Measurements from ENCODE around the gene CPNE5.

GRCh38 chr6:36700831-36701230 is 138.4 kb downstream of the CPNE5 start:
- TF ChIP-seq CEBPB (IDR thresholded peaks at IDR 0.05), result no peak
- TF ChIP-seq YY1 (IDR thresholded peaks at IDR 0.05; ENCODE audit: low read depth), result no peak
- no peak for TF ChIP-seq RAD21 (IDR thresholded peaks at IDR 0.05; ENCODE audit: low read depth)
- no peak for TF ChIP-seq REST (IDR thresholded peaks at IDR 0.05; ENCODE audit: low read depth)
- no peak for TF ChIP-seq EP300 (IDR thresholded peaks at IDR 0.05; ENCODE audit: borderline replicate concordance)
- no peak for TF ChIP-seq CREB1 (IDR thresholded peaks at IDR 0.05; ENCODE audit: low read depth)
- no peak for TF ChIP-seq TAF1 (IDR thresholded peaks at IDR 0.05; ENCODE audit: low read depth)
- no peak for TF ChIP-seq NFIC (IDR thresholded peaks at IDR 0.05)
- no peak for TF ChIP-seq FOXM1 (IDR thresholded peaks at IDR 0.05; ENCODE audit: borderline replicate concordance, low read depth)
- TF ChIP-seq TCF12 (IDR thresholded peaks at IDR 0.05; ENCODE audit: low read depth), result no peak
- no peak for TF ChIP-seq USF1 (IDR thresholded peaks at IDR 0.05)
- no peak for TF ChIP-seq MAX (IDR thresholded peaks at IDR 0.05)
- no peak for TF ChIP-seq EGR1 (IDR thresholded peaks at IDR 0.05)
